Middle frontal gyrus (tissue), 1 donor: Measurements from ENCODE around the gene TOP3A.
A peak's percentile ranks its signal among the peaks of the same experiment; 100 is the strongest.

ENCODE experiments used
- DNase-seq: peaks from one replicate; pipeline ENCODE4 v3.0.0-alpha.2; 2015; ENCODE audit warnings: low spot score; ENCODE audit errors: extremely low spot score

TOP3A gene

DNA sequence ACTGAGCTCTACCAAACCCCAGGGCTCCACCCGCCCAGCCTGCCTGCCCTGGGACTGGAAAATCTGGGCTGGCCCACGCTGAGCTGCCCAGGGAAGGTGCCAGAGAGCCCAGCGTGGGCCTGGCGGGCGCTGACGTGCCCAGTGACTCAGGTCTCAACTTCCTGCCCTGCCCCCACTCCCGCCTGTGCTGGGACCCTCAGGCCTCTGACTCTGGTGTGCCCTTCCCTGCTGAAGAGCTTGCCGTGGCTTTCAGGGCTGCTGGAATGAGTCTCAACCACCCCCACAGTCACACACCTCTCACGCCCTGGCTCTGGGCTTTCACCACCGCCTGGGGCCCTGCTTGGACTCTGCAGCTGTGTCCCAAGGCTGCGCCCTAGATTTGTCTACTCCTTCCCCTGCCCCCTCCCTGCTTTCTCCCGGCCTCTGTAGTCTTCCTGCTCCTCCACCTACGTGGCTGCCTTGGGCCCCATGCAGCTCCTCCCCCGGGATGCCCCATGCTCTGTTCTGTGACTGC, 79.0 kb downstream of the TOP3A start:
- no peak for DNase-seq

DNA sequence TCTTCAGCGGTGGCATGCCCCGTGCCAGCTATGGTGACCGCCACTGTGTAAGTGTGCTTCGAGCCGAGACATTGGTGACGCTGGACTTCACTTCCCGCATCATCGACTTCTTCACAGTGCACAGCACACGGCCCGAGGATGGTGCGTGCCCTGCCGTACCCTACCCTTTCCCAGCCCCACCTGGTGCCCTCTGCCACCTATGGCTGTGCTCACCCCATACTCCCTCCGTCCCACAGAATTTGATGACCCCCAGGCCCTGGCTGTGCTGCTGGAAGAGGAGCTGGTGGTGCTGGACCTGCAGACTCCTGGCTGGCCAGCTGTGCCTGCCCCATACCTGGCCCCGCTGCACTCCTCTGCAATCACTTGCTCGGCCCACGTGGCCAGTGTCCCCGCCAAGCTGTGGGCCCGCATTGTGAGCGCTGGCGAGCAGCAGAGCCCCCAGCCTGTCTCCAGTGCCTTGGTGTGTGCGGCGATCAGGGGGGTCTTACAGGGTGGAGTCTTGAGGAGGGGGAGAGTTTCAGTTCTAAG, 79.9 kb downstream of the TOP3A start:
- DNase-seq: no peak

DNA sequence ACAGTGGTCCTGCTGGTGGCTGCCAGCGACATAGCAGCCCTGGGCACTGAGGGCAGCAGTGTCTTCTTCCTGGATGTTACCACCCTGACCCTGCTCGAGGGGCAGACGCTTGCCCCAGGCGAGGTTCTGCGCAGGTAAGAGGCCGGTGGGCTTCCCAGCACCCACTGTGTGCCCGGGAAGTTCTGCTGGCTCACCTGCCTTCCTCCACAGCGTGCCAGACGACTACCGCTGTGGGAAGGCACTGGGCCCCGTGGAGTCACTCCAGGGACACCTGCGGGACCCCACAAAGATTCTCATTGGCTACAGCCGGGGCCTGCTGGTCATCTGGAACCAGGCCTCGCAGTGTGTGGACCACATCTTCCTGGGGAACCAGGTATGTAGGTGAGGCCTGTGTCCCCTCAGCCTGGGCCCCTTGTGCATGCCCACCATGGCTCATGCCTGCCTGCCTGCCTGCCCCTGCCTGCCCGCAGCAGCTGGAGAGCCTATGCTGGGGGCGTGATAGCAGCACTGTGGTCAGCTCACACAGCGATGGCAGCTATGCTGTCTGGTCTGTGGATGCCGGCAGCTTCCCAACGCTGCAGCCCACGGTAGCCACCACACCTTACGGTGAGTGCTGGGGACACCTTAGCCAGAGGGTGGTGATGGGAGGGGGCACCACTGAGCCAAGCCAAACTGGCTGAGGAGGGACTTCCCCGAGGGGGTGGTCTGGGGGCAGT, 80.8 kb downstream of the TOP3A start:
- DNase-seq: no peak

DNA sequence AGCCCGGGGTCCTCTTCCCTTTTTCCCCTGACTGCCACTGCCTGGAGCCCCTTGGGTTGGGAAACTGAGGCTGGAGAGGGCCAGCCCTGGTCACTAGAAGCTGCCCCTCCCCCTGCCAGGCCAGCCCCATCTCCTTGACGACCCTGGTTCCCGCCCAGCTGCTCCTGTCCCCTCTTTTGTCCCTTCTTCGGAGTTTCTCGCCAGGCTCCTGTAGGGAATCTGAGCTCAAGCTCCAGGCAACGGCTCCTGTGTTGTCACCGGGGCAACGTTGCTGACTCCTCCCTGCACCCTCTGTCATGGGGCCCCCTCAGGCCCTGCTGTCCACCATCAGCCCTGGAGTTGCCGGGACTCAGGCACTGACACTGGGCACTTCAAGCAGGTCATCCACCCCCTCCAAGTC, 83.6 kb downstream of the TOP3A start:
- DNase-seq: no peak

DNA sequence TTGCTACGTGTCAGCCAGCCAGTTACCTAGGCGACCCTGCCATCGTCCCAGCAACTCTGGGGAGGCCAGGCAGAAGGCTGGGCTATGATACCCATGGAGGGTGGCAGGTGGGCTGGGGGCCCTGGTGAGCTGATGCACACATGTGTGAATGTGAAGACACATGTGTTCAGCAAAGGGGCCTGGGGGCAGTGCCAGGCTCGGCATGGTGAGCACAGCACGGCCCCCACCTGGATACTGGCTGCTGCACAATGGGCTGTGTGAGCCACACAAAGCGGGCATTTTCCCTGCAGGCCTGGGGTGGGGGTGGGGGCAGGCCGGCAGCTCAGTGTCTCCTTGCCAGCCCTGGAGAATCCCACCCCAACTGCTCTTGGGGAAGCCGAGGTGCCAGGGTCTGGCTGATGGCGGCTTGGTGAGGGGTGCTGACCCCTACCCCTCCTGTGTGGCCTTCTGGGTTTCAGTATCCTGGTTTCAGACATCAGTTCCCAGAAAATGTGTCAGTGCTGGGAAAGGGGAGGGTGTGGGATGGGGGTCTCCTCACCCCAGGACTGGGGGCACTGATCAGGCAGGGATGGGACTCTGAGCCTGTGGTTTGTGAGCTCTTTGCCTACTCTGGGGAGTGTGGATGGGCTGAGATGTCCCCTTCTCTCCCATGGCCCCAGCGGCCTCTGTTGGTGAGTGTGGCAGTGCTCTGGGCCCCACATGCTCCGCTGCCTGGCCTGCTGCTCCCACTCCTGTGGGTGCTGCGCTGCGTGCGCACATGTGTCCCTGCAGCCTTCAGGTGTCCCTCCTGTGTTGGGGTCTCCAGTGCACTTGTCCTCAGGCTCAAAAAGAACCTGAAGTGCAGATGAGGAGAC, 84.3 kb downstream of the TOP3A start:
- no peak for DNase-seq

DNA sequence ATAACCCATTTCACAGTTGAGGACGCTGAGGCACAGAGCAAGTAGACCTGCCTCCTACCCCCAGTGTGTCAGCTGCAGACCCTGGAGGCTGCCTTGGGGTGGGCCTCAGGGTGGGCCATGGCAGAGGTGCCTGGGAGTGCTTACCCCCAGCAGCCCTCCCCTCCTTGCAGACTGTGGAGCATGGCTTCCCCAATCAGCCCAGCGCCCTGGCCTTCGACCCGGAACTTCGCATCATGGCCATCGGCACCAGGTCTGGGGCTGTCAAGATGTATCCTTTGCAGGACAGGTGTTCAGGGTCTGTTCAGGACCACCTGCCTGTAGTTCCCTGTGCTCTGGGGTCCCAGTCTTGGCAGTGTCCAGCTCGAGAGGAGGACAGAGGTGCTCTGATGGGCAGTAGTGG, 85.0 kb downstream of the TOP3A start:
- no peak for DNase-seq

DNA sequence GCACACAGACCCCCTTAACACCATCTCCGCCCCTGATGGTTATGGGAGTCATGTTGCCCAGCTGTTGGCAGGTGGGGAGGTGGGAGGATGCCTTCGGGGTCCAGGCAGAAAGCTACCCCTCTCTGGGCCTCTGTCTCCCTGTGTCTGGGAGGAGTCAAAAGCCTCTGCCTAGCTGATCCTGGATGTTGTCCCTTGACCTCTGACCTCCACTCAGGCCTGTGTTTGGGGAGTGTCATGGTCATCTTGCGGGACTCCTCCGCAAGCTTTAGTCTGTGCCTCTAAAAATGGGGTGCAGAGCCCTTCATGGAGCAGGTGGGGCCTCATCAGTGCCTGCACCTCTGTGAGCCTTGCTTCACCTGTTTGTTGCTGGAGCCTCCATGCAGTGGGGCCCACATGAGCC, 85.5 kb downstream of the TOP3A start:
- DNase-seq: no peak

DNA sequence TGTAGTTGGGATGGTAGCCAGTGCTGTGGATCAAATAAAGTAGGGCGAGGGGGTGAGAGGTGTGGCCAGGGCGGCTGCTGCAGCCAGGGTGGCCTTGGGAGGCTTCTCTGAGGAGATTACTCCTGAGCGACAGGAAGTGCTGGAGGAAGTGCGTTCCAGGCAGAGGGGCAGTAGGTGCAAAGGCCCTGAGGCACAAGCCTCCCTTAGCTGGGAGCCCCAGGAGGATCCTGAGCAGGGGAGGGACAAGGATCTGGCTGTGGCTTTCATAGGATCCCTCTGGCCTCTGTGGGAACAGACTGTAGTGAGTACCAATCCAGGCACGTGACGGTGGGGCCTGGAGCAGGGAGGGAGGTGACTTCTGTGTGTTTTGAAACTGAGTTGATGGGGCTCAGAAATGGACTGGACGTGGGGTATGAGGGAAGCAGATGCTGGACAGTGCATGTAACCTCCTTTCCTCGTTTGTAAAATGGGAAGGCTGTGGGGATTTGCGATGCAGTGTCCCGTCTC, 86.6 kb downstream of the TOP3A start:
- DNase-seq: no peak

DNA sequence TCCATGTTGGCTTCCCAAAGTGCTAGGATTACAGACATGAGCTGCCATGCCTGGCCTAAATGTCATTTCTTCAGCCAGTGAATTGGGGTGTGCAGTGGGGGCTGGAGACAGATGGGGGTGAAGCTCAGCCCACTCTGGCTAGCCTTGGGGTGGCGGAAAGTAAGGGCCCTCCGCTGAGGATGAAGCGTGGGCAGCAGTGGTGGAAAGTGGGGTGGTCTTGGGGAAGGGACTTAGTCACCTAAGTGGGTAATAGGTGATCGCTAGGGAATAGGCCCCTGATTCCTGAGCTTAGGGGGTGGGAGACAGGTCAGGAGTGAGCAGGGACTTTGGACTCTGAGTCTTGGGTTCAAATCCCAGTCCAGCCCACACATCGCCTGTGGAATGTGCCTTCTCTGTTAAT, 87.2 kb downstream of the TOP3A start:
- DNase-seq: no peak

DNA sequence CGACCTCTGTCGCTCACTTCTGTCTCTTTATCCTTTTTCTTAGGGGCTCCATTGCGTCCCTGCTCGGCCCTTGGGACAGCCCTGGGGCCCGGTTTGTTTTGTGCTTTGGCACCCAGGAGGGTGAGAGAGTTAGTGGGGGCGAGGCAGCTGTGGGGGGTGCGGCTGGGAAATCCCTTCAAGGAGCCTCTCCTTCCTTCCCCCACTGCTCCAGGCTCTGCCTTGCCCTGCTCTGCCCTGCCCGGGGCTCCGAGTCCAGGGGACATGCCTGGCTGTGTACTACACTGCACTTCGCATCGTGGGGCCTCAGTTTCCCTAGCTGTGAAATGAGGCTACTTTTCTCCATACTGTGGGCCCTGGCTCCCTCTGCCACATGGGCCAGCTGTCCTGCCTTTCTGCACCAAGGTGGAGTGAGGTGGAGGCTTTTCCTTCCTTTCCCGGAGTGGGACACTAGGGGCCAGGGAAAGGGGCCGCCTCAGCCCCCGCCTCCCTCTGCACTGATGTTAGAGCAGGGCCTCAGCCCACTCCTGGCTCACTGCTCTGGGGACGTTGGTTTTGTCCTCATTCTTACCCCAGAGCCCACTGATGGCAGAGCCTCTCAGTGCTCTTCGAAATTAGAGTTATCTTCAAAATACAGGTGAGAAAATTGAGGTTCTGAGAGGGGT, 88.4 kb downstream of the TOP3A start:
- DNase-seq: no peak

DNA sequence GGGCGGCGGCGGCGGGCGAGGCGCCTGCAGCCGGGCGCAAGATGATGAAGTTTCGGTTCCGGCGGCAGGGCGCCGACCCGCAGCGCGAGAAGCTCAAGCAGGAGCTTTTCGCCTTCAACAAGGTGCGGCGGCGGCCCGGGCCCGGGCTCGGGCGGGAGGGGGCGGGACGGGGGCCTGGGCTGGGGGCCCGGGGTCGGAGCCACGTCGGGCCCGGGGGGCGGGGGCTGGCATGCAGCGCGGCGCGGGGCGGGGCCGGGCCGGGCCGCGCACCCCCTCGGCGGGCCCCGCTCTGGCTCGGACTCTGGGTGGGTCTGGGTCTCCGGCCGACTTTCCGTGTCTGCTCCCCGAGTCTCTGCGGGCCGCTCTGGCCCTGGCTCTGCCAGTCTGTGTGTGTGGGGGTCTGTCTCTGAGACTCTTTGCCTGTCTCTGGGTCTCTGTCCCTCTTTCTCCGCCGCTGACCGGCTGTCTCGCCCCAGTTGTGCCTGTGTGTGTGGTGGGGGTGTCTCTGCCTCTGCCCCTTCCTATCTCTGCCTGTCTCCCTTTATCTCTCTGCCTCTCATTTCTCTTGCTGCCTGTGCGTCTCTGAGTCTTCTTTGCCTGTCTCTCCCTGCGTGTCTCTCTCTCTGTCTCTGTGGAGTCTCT, 89.0 kb downstream of the TOP3A start:
- DNase-seq: no peak

DNA sequence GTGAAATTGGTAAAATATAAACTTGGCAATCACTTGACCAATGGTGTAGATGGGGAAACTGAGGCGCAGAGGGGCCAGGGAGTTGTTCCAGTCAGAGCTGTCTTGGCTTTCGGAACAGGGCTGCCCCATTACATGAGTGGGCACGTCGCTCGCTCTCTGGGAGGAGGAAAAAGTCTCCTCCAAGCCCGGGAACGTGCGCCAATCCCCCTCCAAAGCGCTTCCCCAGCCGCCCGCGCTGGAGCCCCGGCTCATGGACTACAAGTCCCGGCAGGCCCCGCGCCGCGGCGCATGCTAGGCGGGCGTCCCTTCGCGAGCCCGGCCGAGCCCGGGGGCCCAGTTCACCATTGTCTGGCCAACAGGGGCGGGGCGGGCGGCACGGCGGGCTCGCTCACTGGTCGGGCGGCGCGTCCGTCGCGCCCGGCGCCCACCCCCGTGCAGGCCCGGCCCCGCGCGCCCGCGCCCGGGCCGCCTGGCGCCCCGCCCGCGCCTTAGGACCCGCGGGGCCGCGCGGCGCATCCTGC, 89.6 kb downstream of the TOP3A start, which contains the start of gene LLGL1:
Gene LLGL1 (plus strand): TSS at position 515 of the 521 bp plus-strand sequence. CDS start 48 bp downstream, outside the sequence.
- peak; percentile 92 for DNase-seq

DNA sequence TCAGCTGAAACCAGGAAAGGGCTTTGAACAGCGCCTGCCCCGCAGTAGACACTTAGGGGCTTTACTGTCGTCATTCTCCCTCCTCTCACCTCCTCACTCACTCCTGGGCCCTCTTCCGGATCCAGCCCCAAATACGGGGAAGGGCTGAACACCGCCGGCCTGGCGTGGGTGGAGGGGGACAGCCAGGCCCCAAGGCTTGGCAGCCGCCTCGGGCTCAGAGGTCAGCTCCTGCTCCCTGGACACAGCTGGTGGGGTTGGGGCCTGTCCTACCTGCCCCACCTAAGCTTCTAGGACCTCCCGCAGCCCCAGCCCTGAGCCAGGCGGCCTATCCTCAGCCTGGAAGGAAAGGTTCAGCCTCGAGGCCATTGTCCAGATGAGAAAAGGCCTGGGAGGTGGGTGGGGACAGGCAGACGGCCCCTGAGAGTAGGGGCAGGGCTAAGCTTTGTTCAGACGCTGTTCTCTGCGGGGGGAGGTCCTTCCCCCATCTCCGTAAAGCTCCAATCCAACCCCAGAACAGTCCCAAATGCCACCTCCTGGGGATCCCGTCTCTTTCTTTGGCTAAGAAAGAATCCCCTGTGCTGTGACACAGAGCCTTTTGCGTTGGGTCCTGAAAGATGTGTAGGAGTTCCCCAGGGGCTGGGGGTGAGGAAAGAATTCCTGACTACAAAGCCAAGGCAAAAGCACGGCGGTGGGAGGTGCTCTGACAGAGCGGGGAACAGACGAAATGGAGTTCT, 90.2 kb downstream of the TOP3A start:
- DNase-seq: no peak

DNA sequence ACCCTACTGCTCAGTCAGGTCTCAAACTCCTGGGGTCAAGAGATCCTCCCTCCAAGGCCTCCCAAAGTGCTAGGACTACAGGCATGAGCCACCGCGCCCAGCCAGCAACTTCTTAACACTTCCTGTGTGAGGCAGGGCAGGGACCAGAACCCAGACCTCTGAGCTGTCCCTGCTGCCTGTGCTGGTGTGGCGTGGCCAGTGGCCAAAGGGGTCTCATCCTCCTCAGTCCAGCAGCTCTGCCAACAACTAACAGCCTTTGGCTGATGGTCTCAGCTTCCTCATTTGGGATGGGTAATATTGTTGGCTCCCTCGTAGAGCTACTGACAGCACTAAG, 90.8 kb downstream of the TOP3A start:
- no peak for DNase-seq
